Activated CD4-positive, alpha-beta T cell treated with anti-CD3 and anti-CD28 coated beads for 4 hours (primary cell): ENCODE measurements around the gene RBP3.
A peak's percentile ranks its signal among the peaks of the same experiment; 100 is the strongest.

Experiments used
- DNase-seq, 2 donors: peaks; one replicate each; pipeline ENCODE4 v3.0.0-alpha.2; 2020

RBP3 gene

GRCh38 chr10:47348138-47348651 lies at the start of gene RBP3:
TSS of gene RBP3 (plus strand) at chr10:47348363. CDS start at chr10:47348485, 122 bp downstream.
- DNase-seq: no peak

GRCh38 chr10:47298715-47299114 lies 49.4 kb upstream of the RBP3 start:
- no peak for DNase-seq

- DNase-seq: peak; percentile 20 to 40
Measured at GRCh38 chr10:47299611-47300428, 48.3 kb upstream of the RBP3 start, which contains the start of gene GDF10. TSS of gene GDF10 (plus strand) at chr10:47300197. CDS start at chr10:47300652, 455 bp downstream.

- no peak for DNase-seq
Measured at GRCh38 chr10:47300429-47300931, 47.7 kb upstream of the RBP3 start.

DNA sequence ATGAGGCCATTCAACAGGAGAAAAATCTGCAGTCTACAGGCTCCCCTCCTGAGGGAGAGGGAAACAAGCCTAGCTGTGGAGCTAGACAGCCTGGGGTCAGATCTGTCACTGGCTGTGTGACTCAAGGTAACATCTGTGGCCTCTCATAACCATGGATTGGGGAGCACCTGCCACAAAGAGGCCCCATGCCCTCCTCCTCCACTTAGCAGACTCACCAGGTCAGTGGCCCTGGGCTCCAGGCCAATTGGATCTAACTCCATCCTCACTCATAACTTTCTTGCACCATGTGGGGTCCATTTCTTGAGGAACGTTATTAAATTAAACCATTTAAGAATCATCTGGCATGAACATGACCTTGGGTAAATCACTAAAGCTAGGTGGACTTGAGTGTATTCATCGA lies 46.3 kb upstream of the RBP3 start:
- DNase-seq: no peak

DNA sequence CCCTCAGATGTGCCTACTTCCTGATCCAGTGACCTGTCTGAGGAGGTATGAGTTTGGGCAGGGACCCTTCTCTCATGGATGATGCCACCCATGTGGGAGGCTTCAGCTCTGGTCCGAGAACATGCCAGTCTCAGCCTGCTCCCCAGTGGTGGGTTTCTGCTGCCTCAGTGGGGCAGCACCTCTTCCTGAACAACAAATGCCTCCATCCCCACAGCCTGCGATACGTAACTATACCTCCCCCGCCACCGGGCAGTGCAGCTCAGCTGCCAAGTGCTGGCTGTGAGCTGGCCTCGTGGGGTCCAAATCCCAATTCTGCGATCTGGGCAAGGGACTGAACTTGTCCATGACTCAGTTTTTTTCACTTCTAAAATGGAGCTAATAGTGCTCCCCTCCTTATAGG lies 45.1 kb upstream of the RBP3 start:
- DNase-seq: no peak

- DNase-seq: no peak
Measured at GRCh38 chr10:47303866-47304265, 44.3 kb upstream of the RBP3 start.

GRCh38 chr10:47305566-47305965 lies 42.6 kb upstream of the RBP3 start:
- no peak for DNase-seq

- DNase-seq: no peak
Measured at GRCh38 chr10:47306387-47307210, 41.6 kb upstream of the RBP3 start.

- DNase-seq: no peak
Measured at GRCh38 chr10:47307381-47307780, 40.8 kb upstream of the RBP3 start.

DNA sequence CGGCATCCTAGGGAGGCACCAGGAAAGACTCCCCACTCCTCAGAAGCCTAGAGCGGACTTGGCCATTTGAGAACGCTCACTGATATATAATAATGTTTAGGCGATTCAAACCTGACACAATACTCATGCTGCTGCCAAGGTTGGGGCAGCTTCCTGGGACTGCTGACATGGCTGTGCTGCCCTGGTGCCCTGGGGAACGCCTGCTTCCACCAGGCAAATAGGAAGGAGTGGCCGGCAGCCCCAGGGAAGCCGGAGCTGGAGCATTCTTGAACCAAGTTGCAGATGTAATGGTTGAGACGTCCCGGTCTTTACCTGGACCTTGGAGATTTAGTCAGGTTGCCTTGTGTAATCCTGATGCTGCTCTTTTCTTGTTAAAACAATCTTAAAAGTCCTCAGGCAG lies 39.4 kb upstream of the RBP3 start:
- no peak for DNase-seq

DNA sequence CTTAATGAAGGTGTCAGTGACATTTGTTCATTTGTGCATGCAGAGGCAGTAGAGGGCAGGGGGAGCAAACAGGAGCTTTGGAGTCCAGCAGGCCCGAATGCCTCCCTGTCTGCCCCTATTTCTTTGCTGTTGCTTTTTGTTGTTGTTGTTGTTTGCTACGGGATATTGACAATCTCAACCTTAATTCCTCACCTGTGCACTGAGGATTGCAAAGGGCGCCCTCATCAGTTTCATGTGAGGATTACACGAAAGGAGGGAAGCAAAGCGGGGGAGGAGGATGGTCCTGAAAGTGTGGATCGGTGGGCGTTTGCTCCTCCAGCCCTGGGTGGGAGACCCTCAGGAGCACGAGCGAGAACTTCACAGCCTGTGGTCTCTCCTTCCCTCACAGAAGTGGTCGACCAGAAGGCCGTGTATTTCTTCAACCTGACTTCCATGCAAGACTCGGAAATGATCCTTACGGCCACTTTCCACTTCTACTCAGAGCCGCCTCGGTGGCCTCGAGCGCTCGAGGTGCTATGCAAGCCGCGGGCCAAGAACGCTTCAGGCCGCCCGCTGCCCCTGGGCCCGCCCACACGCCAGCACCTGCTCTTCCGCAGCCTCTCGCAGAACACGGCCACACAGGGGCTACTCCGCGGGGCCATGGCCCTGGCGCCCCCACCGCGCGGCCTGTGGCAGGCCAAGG lies 38.6 kb upstream of the RBP3 start:
- no peak for DNase-seq

DNA sequence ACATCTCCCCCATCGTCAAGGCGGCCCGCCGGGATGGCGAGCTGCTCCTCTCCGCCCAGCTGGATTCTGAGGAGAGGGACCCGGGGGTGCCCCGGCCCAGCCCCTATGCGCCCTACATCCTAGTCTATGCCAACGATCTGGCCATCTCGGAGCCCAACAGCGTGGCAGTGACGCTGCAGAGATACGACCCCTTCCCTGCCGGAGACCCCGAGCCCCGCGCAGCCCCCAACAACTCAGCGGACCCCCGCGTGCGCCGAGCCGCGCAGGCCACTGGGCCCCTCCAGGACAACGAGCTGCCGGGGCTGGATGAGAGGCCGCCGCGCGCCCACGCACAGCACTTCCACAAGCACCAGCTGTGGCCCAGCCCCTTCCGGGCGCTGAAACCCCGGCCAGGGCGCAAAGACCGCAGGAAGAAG lies 38.1 kb upstream of the RBP3 start:
- no peak for DNase-seq

- peak; percentile 16 to 26 for DNase-seq
Measured at GRCh38 chr10:47311193-47311931, 36.8 kb upstream of the RBP3 start.

GRCh38 chr10:47311932-47312662 lies 36.1 kb upstream of the RBP3 start:
- peak; percentile 83 for DNase-seq

DNA sequence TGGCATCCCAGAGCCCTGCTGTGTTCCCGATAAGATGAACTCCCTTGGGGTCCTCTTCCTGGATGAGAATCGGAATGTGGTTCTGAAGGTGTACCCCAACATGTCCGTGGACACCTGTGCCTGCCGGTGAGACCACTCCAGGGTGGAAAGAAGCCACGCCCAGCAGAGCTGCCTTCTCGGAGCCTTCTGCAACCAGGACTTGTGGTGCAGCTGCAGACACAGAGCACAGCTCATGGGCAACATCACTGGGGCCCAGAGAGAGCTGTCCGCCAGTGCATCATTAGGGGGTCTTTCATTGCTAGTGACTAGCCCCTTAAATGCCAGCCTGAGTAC lies 35.5 kb upstream of the RBP3 start:
- DNase-seq: no peak

DNA sequence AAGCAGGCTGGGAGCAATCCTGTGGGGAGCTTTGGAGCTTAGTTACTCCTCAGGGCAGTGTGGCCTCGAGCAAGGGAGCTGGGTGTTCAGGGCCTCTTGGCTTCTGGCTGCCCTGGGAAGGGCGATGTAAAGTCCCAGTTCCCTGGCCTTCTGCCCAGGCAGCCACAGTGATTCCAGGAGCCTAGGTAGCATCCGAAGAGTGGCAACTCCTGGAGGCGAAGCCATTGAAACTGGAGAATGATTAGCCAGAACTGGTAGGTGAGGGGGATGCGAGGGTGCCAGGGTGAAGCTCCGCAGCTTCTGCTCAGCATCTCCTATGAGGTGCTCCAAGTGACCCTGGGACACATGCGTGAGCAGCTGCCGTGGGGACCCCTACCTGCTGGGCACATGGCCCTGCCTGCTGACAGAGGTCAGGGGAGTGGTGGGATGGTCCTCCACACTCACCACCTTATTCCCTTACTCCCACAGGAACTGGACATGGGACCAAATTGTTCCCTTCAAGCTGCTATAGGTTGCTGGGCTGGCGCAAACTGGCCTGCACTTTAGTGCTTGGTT lies 33.7 kb upstream of the RBP3 start:
- DNase-seq: no peak

DNA sequence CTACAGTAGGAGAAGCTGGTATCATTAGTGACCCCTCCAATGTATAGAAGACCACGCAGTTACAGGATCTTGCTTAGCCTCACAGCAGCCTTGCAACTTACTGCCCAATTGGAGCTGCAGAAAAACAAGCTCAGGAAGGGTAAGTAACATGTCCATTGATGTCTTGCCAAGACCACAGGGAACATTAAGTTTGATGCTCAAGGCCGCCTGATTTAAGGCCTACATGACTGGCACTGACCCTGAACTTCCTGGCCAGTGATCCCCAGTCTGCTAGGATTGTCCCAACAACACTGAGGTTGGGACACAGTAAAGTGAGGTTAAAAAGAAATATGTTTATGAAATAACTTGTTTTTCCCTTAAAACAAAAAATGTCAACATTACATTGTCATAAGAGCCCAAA lies 32.7 kb upstream of the RBP3 start:
- DNase-seq: no peak

DNA sequence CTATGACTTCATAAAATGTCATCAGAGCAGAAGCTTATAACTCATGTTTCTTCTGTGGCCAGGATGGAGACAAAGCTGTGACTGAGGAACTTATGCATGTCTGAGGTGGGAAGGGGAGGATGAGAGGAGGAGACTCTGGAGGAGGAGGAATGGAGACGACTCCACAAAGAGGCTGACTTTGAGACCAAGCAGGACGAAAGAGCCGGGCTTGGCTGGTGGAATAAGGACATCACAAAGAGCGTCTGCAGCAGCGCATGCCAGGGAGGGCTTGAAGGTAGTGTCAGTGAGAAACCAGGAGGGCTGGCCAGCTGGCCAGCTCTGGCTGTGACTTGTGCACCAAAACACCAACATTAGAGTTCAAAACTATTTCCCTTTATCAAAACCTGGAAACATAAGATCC lies 32.0 kb upstream of the RBP3 start:
- DNase-seq: no peak

- DNase-seq: no peak
Measured at GRCh38 chr10:47317251-47317650, 30.9 kb upstream of the RBP3 start.

GRCh38 chr10:47318706-47319105 lies 29.5 kb upstream of the RBP3 start:
- no peak for DNase-seq
